Caki2 (cell line): ENCODE results near the gene THUMPD3. TPM values are rescaled to one million over a fixed set of nuclear protein-coding genes. Genes with fewer than 3 reads are reported as not detected.

ENCODE experiments used
- DNase-seq: peaks from one replicate; pipeline ENCODE4 v3.0.0-alpha.2; 2015; ENCODE audit warnings: low read depth
- in situ Hi-C: cut with HindIII; loops from 2 replicates; pipeline ENCODE4 v1.10.0; 2016; ENCODE audit warnings: low sequenced_read_pairs, low pct_unique_long_range_greater_than_20kb, mixed read lengths
- total RNA-seq: library from RNA; depleted of rRNA; stranded (reverse); fragments of >200 nt; shearing (Covaris generic); gene quantifications from 2 replicates; pipeline ENCODE4 v1.2.3, GENCODE V29; 2014; ENCODE audit warnings: low replicate concordance

Gene THUMPD3
- total RNA-seq, 1 experiment from 2014 or later, result 25.7 TPM

- in situ Hi-C loops, result no loop called here
- DNase-seq, result peak; percentile 82
Observed at GRCh38 chr3:9349321-9350117, 13.3 kb upstream of the THUMPD3 start.

- DNase-seq, result no peak
- in situ Hi-C loops, result no loop called here
Observed at GRCh38 chr3:9351709-9352126, 11.1 kb upstream of the THUMPD3 start.

- in situ Hi-C loops, result no loop called here
Observed at GRCh38 chr3:9352917-9353752, 9.7 kb upstream of the THUMPD3 start.

GRCh38 chr3:9361691-9362388, 1.0 kb upstream of the THUMPD3 start:
- in situ Hi-C loops, result no loop called here
- DNase-seq, result no peak

More at GRCh38 chr3:9352917-9353752, 9.7 kb upstream of the THUMPD3 start:
- DNase-seq, result peak; percentile 48

- in situ Hi-C loops, result no loop called here
- no peak for DNase-seq
Observed at GRCh38 chr3:9369508-9369907, 6.7 kb downstream of the THUMPD3 start.

GRCh38 chr3:9373465-9373864, 10.6 kb downstream of the THUMPD3 start:
- no peak for DNase-seq
- in situ Hi-C loops, result no loop called here

- DNase-seq, result no peak
- in situ Hi-C loops, result no loop called here
Observed at GRCh38 chr3:9377981-9378380, 15.1 kb downstream of the THUMPD3 start.

- in situ Hi-C loops, result no loop called here
- no peak for DNase-seq
Observed at GRCh38 chr3:9379327-9379726, 16.5 kb downstream of the THUMPD3 start.

GRCh38 chr3:9380014-9380413, 17.2 kb downstream of the THUMPD3 start:
- in situ Hi-C loops, result no loop called here

GRCh38 chr3:9384141-9384828, 21.4 kb downstream of the THUMPD3 start:
- in situ Hi-C loops, result no loop called here
- no peak for DNase-seq

More at GRCh38 chr3:9380014-9380413, 17.2 kb downstream of the THUMPD3 start:
- DNase-seq, result no peak

GRCh38 chr3:9385187-9386077, 22.6 kb downstream of the THUMPD3 start:
- no peak for DNase-seq
- in situ Hi-C loops, result no loop called here

GRCh38 chr3:9386078-9386459, 23.2 kb downstream of the THUMPD3 start:
- no peak for DNase-seq
- in situ Hi-C loops, result no loop called here

- no peak for DNase-seq
- in situ Hi-C loops, result no loop called here
Observed at GRCh38 chr3:9386501-9387321, 23.9 kb downstream of the THUMPD3 start.

- in situ Hi-C loops, result no loop called here
- no peak for DNase-seq
Observed at GRCh38 chr3:9387322-9387655, 24.4 kb downstream of the THUMPD3 start.

GRCh38 chr3:9388142-9388541, 25.3 kb downstream of the THUMPD3 start:
- in situ Hi-C loops, result no loop called here
- DNase-seq, result no peak

GRCh38 chr3:9388562-9389272, 25.9 kb downstream of the THUMPD3 start:
- no peak for DNase-seq
- in situ Hi-C loops, result no loop called here
